ENCODE results near the gene ATP4B.

The ATP4B gene

DNA sequence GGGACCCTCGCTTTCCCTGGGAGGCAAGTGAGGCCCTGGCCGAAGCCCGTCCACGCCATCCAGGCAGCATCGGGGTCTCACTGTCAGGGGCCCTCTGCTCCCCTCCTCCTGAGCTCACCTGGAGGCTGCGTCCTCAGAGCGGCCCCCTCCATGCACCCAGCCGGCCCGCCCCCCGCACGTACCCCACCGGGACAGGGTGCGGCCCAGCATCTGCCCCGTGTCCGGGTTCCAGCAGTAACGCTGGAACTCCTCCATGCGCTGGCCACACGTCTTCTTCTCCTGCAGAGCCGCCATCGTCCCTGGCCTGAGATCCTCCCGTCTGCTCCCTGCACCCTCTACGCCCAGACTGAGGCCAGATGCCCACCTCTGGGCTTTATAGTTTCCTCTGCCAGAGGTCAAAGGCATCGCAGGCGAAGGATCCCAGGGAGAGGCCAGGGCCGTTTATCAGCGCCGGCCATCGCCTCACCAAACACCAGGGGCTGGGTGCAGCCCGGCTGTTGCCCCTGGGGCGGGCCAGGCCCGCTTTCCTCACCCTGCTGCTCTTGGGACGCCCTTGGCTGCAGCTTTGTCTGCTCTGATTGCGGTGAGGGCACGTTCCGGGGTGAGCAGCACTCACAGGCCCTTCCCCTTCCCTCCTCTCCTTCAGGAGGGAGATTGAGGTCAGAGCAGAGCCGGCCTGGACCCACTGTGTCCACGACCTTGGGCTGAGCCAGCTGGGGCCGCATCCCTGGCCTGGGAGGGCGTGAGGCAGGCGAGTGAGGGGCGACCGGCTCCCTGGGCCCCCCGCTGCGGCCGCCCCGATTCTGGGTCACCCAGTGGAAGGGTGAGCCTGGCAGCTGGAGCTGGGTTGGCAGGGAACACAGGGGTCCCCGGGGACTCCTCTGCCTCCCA lies at the start of gene ATP4B:
ATP4B (minus strand) TSS at position 348 of the 891 bp plus-strand sequence; CDS start at position 294, 54 bp downstream.
- no peak for DNase-seq

GRCh38 chr13:113672002-113672651 lies 14.1 kb upstream of the ATP4B start:
- DNase-seq: no peak

DNA sequence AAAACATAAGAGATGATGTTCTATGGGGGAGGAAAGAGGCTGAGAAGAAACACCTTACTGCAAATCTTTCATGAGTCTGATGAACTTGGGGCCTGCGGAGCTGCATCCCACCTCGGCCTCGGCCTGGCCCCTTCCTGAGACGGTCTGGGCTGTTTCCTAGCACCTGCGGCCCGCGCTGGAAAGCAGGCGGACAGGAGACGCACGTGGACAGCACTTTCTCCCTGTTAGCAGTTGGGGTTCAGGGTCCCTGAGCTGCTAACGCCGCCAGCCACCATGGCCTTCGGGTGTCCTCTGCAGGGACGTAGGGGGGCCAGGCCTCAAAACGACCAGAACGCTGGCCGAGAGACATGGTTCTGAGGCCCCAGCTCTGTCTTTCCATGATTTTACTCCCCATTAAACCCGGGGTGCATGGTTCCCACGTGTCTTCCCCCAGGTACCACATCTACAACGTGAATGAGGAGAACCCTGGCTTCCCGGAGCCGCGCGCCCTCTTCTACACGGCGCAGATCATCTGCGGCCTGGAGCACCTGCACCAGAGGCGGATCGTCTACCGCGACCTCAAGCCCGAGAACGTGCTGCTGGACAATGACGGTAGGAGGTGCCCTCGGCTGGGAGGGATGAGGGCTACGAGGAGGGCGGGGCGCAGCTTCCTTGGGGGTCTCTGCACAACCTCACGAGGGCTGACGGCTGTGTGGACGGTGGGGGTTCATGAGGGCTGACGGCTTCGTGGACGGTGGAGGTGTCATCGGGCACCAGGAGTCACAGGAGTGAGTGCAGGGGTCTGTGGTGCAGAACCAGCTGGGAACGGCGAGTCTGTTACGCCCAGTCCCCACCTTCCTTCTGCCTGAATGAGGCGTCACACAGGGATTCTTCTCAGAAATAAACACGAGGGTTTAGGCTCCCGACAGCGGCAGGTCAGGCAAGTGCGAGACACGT lies 13.3 kb upstream of the ATP4B start:
- DNase-seq: no peak

GRCh38 chr13:113670541-113670940 lies 12.5 kb upstream of the ATP4B start:
- DNase-seq: no peak

- no peak for DNase-seq
Measured at GRCh38 chr13:113669755-113670341, 11.8 kb upstream of the ATP4B start.

DNA sequence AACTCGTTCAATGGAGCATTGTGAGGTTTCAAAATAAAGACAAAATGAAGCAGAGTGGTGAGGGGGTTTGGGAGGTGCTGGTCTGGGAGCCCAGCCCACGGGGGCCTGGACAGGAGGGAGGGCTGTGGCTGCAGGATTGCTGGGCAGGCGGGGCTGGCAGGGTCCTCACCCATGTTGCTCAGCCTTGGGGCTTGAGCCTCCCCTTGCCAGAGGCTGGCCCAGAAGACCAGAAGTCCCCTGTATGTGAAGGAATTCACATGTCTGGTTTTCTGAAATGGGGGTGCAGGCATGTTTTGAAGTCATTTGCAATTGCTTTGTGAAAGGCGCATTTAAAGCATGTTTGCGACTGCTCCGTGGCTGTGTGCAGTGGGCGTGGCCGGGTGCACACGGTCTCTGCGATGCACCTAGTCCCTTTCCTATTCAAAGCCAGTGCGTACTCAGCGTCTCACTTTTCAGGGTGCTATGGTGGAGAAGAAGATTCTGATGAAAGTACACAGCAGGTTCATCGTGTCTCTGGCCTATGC lies 11.3 kb upstream of the ATP4B start:
- no peak for DNase-seq

DNA sequence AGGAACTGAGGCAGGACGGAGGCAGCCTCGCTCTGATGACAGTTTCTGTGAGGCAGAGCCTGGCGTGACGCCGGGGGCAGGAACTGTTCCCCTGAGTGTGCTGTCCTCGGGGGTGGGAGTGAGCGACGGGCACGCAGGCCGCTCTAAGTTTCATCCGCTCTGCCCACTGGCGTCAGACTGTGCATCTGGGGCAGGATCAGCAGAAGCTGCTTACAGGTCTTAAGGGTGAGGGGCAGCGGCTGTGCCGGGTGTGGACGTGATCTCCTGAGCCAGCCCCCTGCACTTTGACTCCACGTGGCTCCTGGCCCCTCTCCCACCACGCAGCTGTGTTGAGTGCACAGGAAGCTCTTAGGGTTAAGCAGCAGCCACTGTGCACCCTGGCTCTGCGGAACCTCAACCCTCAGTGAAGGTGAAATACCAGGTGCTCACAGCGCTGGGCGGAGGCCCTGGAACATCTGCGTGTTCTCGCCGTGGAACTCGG lies 10.5 kb upstream of the ATP4B start:
- no peak for DNase-seq

DNA sequence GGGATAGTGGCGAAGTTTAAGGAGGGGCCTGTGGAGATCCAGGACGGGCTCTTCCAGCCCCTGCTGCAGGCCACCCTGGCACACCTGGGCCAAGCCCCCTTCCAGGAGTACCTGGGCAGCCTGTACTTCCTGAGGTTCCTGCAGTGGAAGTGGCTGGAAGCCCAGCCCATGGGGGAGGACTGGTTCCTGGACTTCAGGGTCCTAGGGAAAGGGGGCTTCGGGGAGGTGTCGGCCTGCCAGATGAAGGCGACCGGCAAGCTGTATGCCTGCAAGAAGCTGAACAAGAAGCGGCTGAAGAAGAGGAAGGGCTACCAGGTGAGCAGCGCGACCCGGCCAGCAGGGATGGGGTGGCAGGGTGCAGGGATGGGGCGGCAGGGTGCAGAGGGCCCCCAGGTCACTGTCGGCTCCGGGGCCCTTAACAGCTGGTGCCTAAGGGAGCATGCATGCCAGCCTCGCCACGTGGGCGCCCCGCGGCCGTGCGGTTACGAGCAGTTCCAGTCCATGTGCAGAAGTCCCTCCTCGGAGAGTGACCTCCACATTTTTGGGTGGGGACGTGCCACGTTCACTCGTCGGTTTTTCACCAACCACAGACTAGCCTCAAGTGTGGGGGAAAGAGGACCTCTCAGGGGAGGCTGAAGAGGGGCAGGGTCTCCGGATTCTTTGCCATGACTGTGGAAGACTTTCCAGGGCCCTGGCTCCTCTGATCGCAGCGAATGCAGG lies 9.9 kb upstream of the ATP4B start:
- DNase-seq: no peak

DNA sequence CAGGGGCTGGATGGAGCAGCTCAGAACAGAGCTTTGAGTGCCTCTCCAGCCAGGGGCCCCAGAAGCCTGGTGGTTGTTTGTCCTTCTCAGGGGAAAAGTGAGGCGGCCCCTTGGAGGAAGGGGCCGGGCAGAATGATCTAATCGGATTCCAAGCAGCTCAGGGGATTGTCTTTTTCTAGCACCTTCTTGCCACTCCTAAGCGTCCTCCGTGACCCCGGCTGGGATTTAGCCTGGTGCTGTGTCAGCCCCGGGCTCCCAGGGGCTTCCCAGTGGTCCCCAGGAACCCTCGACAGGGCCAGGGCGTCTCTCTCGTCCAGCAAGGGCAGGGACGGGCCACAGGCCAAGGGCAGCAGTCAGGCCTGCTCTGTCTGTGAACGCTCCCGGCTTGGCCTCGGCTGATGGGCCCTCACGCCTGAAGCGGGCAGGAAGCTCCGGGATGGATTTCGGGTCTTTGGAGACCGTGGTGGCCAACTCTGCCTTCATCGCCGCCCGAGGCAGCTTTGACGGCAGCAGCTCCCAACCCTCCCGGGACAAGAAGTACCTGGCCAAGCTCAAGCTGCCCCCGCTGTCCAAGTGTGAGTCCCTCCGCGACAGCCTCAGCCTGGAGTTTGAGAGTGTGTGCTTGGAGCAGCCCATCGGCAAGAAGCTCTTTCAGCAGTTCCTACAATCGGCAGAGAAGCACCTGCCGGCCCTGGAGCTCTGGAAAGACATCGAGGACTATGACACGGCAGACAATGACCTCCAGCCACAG lies 9.1 kb upstream of the ATP4B start, which contains the start of gene GRK1:
GRK1 (plus strand) TSS at position 269 of the 751 bp plus-strand sequence; CDS start at position 437, 168 bp downstream.
- DNase-seq: no peak

DNA sequence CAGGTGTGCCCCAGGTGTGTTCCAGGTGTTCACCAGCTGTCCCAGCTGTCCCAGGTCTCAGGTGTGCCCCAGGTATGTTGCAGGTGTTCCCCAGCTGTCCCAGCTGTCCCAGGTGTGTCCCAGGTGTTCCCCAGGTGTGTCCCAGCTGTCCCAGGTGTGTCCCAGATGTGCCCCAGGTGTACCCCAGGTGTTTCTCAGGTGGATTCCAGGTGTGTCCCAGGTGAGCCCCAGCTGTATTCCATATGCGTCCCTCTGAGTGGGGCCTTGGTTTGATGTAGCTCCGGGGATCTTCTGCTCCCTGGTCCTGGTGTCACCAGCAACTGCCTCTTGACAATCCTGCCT lies 8.3 kb upstream of the ATP4B start:
- no peak for DNase-seq

DNA sequence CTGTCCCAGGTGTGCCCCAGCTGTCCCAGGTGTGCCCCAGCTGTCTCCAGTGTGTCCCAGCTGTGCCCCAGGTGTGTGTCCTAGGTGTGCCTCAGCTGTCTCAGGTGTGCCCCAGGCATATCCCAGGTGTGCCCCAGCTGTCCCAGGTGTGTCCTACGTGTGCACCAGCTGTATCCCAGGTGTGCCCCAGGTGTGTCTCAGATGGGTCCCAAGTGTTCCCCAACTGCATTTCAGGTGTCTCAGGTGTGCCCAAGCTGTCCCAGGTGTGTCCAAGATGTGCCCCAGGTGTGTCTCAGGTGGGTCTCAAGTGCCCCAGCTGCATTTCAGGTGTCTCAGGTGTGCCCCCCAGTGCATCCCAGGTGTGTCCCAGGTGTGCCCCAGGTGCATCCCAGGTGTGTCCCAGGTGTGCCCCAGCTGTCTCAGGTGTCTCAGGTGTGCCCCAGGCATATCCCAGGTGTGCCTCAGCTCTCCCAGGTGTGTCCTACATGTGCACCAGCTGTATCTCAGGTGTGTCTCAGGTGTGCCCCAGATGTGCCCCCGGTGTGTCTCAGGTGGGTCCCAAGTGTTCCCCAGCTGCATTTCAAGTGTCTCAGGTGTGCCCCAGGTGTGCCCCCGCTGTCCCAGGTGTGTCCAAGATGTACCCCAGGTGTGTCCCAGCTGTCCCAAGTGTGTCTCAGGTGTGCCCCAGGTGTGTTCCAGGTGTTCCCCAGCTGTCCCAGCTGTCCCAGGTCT lies 7.8 kb upstream of the ATP4B start:
- no peak for DNase-seq

DNA sequence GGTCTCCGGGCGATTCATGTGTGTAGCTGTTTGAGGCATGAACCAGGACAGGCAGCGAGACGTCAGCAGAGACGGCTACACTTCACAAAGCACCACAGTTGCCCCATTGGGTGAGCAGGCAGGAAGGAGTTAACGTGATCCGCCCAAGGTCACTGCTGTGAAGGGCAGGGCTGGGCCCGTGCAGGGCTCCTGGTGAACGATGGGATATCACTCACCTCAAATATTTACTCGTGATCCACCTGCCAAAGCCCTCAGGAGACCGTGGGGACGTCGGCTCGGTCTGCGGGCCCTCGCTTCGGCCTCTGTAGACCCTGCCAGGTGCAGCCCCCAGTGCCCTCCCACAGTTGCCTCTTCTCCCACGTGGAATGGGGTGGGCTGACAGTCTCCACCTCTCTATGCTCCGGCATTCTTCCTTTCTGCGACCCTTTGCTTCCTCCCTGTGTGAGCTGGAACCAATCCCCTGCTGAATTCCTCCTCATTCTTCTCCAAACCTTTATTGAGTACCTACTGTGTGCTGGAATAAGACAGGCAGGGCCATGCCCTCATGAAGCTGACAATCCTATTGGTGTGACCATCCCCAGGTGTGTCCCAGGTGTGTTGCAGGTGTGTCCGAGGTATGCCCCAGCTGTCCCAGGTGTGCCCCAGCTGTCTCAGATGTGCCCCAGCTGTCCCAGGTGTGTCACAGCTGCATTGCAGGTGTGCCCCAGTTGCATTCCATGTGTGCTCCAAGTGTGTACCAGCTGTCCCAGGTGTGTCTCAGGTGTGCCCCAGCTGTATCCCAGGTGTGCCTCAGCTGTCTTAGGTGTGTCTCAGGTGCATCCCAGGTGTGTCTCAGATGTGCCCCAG lies 7.0 kb upstream of the ATP4B start:
- DNase-seq: no peak

GRCh38 chr13:113663934-113664333 lies 5.9 kb upstream of the ATP4B start:
- no peak for DNase-seq

DNA sequence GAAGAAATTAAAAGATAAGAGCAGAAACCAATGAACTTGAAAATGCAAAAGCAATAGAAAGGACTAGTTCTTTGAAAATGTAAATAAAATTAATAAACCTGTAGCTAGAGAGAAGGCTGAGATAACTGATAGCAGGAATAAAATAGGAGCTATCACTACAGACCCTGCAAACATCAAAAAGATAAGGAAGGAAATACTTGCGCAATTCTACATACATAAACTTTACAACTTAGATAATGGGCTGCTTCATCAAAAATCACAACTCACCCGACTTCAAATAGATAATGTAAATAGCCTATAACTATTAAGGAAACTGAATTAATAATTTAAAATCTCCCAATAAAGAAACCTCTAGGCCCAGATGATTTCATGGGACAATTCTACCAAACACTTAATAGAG lies 3.5 kb upstream of the ATP4B start:
- no peak for DNase-seq

GRCh38 chr13:113660066-113660465 lies 2.1 kb upstream of the ATP4B start:
- no peak for DNase-seq

GRCh38 chr13:113659337-113659736 lies 1.3 kb upstream of the ATP4B start:
- no peak for DNase-seq

- DNase-seq: no peak
Measured at GRCh38 chr13:113658836-113659235, 838 bp upstream of the ATP4B start.

DNA sequence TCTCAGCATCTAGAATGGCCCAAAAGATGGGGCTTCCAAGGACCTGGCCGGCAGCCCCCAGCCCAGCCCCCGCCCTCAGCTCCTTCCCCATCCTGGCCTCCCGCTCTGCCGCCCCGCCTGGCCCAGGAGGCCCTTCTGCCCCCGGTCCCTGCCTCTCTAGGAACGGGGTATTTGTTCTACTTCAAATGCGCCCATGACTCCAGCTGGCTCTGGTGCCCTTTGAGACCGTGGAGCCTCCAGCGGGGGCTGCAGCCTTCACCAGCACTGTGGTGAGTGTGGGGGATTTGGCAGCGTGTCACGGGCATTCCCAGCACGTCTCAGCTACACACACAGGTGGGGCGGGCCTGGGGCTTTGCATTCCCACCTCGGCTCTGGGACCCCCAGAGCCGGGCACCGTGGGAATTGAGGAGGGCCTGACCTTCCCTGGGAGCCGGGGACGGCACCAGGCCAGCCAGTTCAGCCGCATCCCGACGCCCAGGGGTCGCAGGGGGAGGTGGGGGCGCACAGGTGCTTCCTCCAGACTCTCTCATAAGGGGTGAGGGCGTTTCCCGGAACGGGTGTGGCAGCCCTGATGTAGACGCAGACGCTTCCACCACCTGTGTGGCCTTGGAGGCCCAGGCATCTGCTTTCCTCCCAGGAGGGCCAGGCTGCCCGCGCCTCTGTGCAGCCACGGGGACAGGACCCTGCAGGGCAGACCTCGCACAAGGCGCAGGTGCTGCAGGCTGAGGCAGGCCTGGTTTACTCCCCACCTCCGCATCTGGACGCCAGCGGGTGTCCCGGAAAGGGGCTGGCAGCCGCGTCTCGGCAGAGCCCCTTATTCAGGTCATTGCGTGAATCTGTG lies 947 bp downstream of the ATP4B start:
- no peak for DNase-seq
